GM23248 (cell line): ENCODE results near the gene FAM120A.

Source experiments
- EZH2 ChIP-seq: fragments of 200-600 bp; sonication (generic); IDR thresholded peaks from 2 replicates; pipeline ENCODE4 v1.6.1; 2018; ENCODE audit warnings: antibody characterized with exemption, mild to moderate bottlenecking; ENCODE audit not compliant: insufficient read depth, poor library complexity, severe bottlenecking
- EZH2phosphoT487 ChIP-seq: fragments of 200-600 bp; sonication (generic); IDR thresholded peaks from 2 replicates; pipeline ENCODE4 v1.6.1; 2018; ENCODE audit warnings: antibody characterized with exemption, moderate library complexity, mild to moderate bottlenecking, low read depth; ENCODE audit not compliant: insufficient read depth

- TF ChIP-seq EZH2 (no peak), EZH2phosphoT487 (no peak)
These were observed 28.2 kb downstream of the FAM120A start for GRCh38 chr9:93479726-93480125.
